AG04450 (cell line): ENCODE data around the gene PHF19. TPM values are rescaled to one million over a fixed set of nuclear protein-coding genes. Genes with fewer than 3 reads are reported as not detected.

ENCODE experiments used
- CTCF ChIA-PET: fragments of 300-600, 350-600 bp; formaldehyde crosslinking; extraction: SDS; loops from one replicate; lab custom pipeline; 2022; ENCODE audit warnings: antibody characterized with exemption, inconsistent platforms; lab: Charles Lee
- POLR2A ChIA-PET: fragments of 350-600 bp; formaldehyde crosslinking; extraction: SDS; loops from one replicate; lab custom pipeline; 2021; ENCODE audit warnings: antibody characterized with exemption, inconsistent platforms; lab: Yijun Ruan, JAX
- DNase-seq: peaks from one replicate; pipeline ENCODE4 v3.0.0-alpha.2; 2011; ENCODE audit warnings: low read depth, low spot score
- H3K27ac ChIP-seq: one replicate; pipeline ENCODE4 v1.5.1; 2012; ENCODE audit warnings: low read depth, low read length, control low read depth
- H3K27me3 ChIP-seq: one replicate; pipeline ENCODE4 v1.6.0; 2012; ENCODE audit warnings: low read length; ENCODE audit not compliant: control insufficient read depth, insufficient read depth
- H3K4me3 ChIP-seq: 2 replicates; pipeline ENCODE4 v1.5.1; 2011; ENCODE audit warnings: mild to moderate bottlenecking, low read depth, low read length, control low read depth
- H3K9me3 ChIP-seq: 2 replicates; pipeline ENCODE4 v1.5.1; 2012; ENCODE audit warnings: low read length; ENCODE audit not compliant: control insufficient read depth, insufficient read depth
- CTCF ChIP-seq: IDR thresholded peaks from 2 replicates; pipeline ENCODE4 v1.5.1; 2011; ENCODE audit warnings: low read depth, low read length, control low read depth, inconsistent platforms
- polyA plus RNA-seq: library from polyadenylated mRNA; depleted of rRNA; stranded (reverse); fragments of >200 nt; gene quantifications from 2 replicates; pipeline ENCODE4 v1.2.3, GENCODE V29; 2011

The PHF19 gene
- polyA plus RNA-seq, 1 experiment = 20.4 TPM

GRCh38 chr9:120882935-120883607, 6.1 kb upstream of the PHF19 start:
- Histone ChIP-seq H3K27ac (no peak overlapping the region), H3K4me3 (no peak overlapping the region), H3K9me3 (no peaks in the 10 kb centered on the region), H3K27me3 (peaks cover 6% of the 10 kb centered on the region)
- no peak for TF ChIP-seq CTCF
- DNase-seq = no peak
- ChIA-PET POLR2A (no interaction called here), CTCF (no interaction called here)

GRCh38 chr9:120879446-120879845, 2.5 kb upstream of the PHF19 start:
- POLR2A ChIA-PET = no interaction called here
- H3K4me3 ChIP-seq = no peak overlapping the region
- DNase-seq = no peak
- peaks cover 6% of the 10 kb centered on the region for H3K27me3 ChIP-seq
- H3K9me3 ChIP-seq = no peaks in the 10 kb centered on the region; the same call in 1 of the 2 replicates
- no peak overlapping the region for H3K27ac ChIP-seq
- CTCF ChIA-PET = interaction anchor here (1.1 kb wide), 1 partner anchor 10 kb away, joined by 3 read pairs; no protein-coding TSS in a partner anchor
- TF ChIP-seq CTCF = no peak

- Histone ChIP-seq H3K27me3 (peaks cover 5% of the 10 kb centered on the region), H3K4me3 (no peak overlapping the region), H3K27ac (no peak overlapping the region), H3K9me3 (no peaks in the 10 kb centered on the region; the same call in 1 of the 2 replicates)
- CTCF ChIA-PET = interaction anchor here (1.1 kb wide), 1 partner anchor 9 kb away, joined by 3 read pairs; no protein-coding TSS in a partner anchor
- POLR2A ChIA-PET = interaction anchor here (0.7 kb wide), 1 partner anchor 10 kb away, joined by 3 read pairs; no protein-coding TSS in a partner anchor
- DNase-seq = no peak
- TF ChIP-seq CTCF = no peak
These were observed 1.5 kb upstream of the PHF19 start for GRCh38 chr9:120878188-120879130.

GRCh38 chr9:120877276-120878034, 467 bp upstream of the PHF19 start:
- DNase-seq = no peak
- POLR2A ChIA-PET = interaction anchor here (1.5 to 1.9 kb wide), 2 partner anchors 9 kb away, joined by 3 to 6 read pairs; no protein-coding TSS in a partner anchor
- TF ChIP-seq CTCF = 0 out of 2 replicates have a peak, but pooled peaks have one; percentile 17
- CTCF ChIA-PET = no interaction called here
- Histone ChIP-seq H3K4me3 (peak overlapping the region; percentile 76), H3K27me3 (no peaks in the 10 kb centered on the region), H3K9me3 (no peaks in the 10 kb centered on the region; the same call in 1 of the 2 replicates), H3K27ac (peak overlapping the region; percentile 65)
